PC-3 (cell line): ENCODE results near the gene PDE6C. TPM values are rescaled to one million over a fixed set of nuclear protein-coding genes. Genes with fewer than 3 reads are reported as not detected.

Experiments
- ATAC-seq: fragments of 200-7000 bp; cut with Tn5 transposase; 2 replicates; pipeline ENCODE4 v1.9.1; 2020; ENCODE audit warnings: mild to moderate bottlenecking, moderate library complexity
- BruUV-seq: library from RNA; stranded (reverse); fragments of 400-500 nt; replicated peaks from 2 replicates; lab custom pipeline; 2021; lab: Mats Ljungman, UMichigan
- CTCF ChIA-PET: fragments of 300-600 bp; sonication (Branson Sonifier 250); formaldehyde crosslinking; loops from one replicate; lab custom pipeline; 2022; ENCODE audit warnings: antibody characterized with exemption; lab: Charles Lee
- POLR2A ChIA-PET: fragments of 300-600 bp; sonication (Branson Sonifier 250); formaldehyde crosslinking; loops from one replicate; lab custom pipeline; 2022; ENCODE audit warnings: antibody characterized with exemption; ENCODE audit not compliant: unreplicated experiment; lab: Charles Lee
- DNase-seq: peaks from one replicate; pipeline ENCODE4 v3.0.0-alpha.2; 2015
- H2AFZ ChIP-seq: fragments of 300-600 bp; sonication (generic); 2 replicates; pipeline ENCODE4 v1.6.0; 2016; ENCODE audit warnings: antibody characterized with exemption, low read length
- H3F3A ChIP-seq: fragments of 300-600 bp; sonication (generic); one replicate; pipeline ENCODE4 v1.6.0; 2017; ENCODE audit warnings: antibody characterized with exemption, low read length, control low read depth, mild to moderate bottlenecking; ENCODE audit not compliant: unreplicated experiment
- H3K27ac ChIP-seq: fragments of 300-600 bp; sonication (generic); 2 replicates; pipeline ENCODE4 v1.5.1; 2016; ENCODE audit warnings: mild to moderate bottlenecking, low read length
- H3K27me3 ChIP-seq: fragments of 300-600 bp; sonication (generic); 2 replicates; pipeline ENCODE4 v1.6.1; 2016; ENCODE audit warnings: low read length, mixed read lengths
- H3K36me3 ChIP-seq: fragments of 300-600 bp; sonication (generic); 2 replicates; pipeline ENCODE4 v1.6.1; 2016; ENCODE audit warnings: low read depth, mixed run types, low read length, mixed read lengths
- H3K4me1 ChIP-seq: fragments of 300-600 bp; sonication (generic); 2 replicates; pipeline ENCODE4 v1.5.1; 2016; ENCODE audit warnings: low read length; ENCODE audit not compliant: insufficient read depth
- H3K4me2 ChIP-seq: fragments of 300-600 bp; sonication (generic); 2 replicates; pipeline ENCODE4 v1.6.0; 2016; ENCODE audit warnings: low read length
- H3K4me3 ChIP-seq: fragments of 300-600 bp; sonication (generic); 2 replicates; pipeline ENCODE4 v1.5.1; 2016; ENCODE audit warnings: mild to moderate bottlenecking, low read length, mixed read lengths
- H3K79me2 ChIP-seq: fragments of 300-600 bp; sonication (generic); 2 replicates; pipeline ENCODE4 v1.6.1; 2017; ENCODE audit warnings: low read length, mixed read lengths
- H3K9ac ChIP-seq: fragments of 300-600 bp; sonication (generic); 2 replicates; pipeline ENCODE4 v1.6.0; 2016; ENCODE audit warnings: mild to moderate bottlenecking, low read length
- H3K9me2 ChIP-seq: fragments of 300-600 bp; sonication (generic); replicated peaks from 2 replicates; pipeline ENCODE4 v1.6.1; 2016; ENCODE audit warnings: mixed run types, low read length, mixed read lengths
- H3K9me3 ChIP-seq: fragments of 300-600 bp; sonication (generic); 2 replicates; pipeline ENCODE4 v1.6.1; 2016; ENCODE audit warnings: low read length, mixed read lengths
- H4K20me1 ChIP-seq: fragments of 300-600 bp; sonication (generic); 2 replicates; pipeline ENCODE4 v1.6.1; 2016; ENCODE audit warnings: low read length, mixed read lengths
- CTCF ChIP-seq: fragments of 300-600 bp; sonication (generic); conservative IDR thresholded peaks from 2 replicates; pipeline ENCODE4 v1.5.1; 2017; ENCODE audit warnings: antibody characterized with exemption, low read depth, mild to moderate bottlenecking, low read length
- EZH2 ChIP-seq: fragments of 300-600 bp; sonication (generic); IDR thresholded peaks from one replicate; pipeline ENCODE4 v1.6.1; 2017; ENCODE audit warnings: antibody characterized with exemption, mild to moderate bottlenecking, low read length; ENCODE audit not compliant: unreplicated experiment
- EZH2phosphoT487 ChIP-seq: fragments of 300-600 bp; sonication (generic); IDR thresholded peaks from 2 replicates; pipeline ENCODE4 v1.6.1; 2018; ENCODE audit warnings: mild to moderate bottlenecking, antibody characterized with exemption, low read length, borderline replicate concordance
- intact Hi-C: fragments of 100-400 bp; cut with micrococcal nuclease; formaldehyde crosslinking; loops from 2 replicates; pipeline ENCODE4 v1.9.0; 2023
- total RNA-seq: library from RNA; depleted of rRNA; stranded (reverse); fragments of >200 nt; gene quantifications from 2 replicates; pipeline ENCODE4 v1.2.3, GENCODE V29; 2014

Gene PDE6C
- total RNA-seq, 1 experiment from 2014 or later: not detected

DNA sequence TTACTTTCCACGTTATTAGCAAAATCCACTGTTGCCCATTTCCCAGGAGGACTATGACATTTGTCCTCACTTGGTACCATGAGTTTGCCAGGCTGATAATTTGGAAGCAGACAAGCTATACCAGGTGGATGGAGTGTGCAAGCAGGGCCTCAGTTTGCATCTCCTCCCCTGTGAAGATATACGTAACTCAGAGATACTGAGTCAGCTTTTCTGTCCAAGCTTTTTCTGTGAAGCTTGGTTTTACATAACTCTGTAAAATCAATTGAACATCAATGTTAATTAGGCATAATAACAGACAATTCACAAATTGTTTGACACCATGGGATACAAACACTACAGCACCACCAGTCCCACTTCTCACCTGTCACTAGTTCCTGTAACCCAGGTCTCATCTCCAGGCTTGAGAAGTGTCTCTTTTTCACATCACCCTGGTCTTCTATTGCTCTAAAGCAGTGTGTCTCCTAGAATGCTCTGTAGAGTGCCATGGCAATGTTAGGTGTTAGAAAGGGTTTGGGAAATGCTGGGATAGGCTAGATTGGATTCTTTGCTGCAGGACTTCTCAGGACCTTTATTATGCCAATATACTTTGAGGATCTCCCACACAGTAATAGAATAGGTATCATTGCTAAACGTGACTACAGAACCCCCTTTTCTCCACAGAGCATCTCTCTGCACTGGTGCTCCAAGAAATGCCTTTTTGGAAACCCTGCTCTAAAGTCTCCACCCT lies 32.2 kb upstream of the PDE6C start:
- Histone ChIP-seq H3K4me2 (no peak overlapping the region), H3K27ac (no peak overlapping the region), H4K20me1 (no peaks in the 10 kb centered on the region), H3K79me2 (no peaks in the 10 kb centered on the region), H2AFZ (no peak overlapping the region), H3K9me2 (no peaks in the 10 kb centered on the region), H3F3A (peaks cover 12% of the 10 kb centered on the region), H3K4me3 (no peak overlapping the region), H3K9me3 (0 out of 2 replicates have a peak, but pooled peaks cover 7% of the 10 kb centered on the region), H3K36me3 (0 out of 2 replicates have a peak, but pooled peaks cover 2% of the 10 kb centered on the region), H3K27me3 (no peaks in the 10 kb centered on the region), H3K9ac (no peak overlapping the region), H3K4me1 (peaks cover 27% of the 10 kb centered on the region)
- no peak for ATAC-seq
- no TSS peak for BruUV-seq
- POLR2A ChIA-PET: no interaction called here
- TF ChIP-seq EZH2 (no peak), CTCF (no peak), EZH2phosphoT487 (no peak)
- CTCF ChIA-PET: no interaction called here
- intact Hi-C loops: loop anchor here (2.0 kb wide), 1 partner anchor 73 kb away; no protein-coding TSS in a partner anchor
- DNase-seq: no peak

- no peaks in the 10 kb centered on the region for H3K79me2 ChIP-seq
- no peak overlapping the region for H3K4me3 ChIP-seq
- no peaks in the 10 kb centered on the region for H4K20me1 ChIP-seq
- no TSS peak for BruUV-seq
- H3K9ac ChIP-seq: no peak overlapping the region
- intact Hi-C loops: no loop called here
- 0 out of 2 replicates have a peak, but pooled peaks cover 7% of the 10 kb centered on the region for H3K9me3 ChIP-seq
- ATAC-seq: no peak
- H3K9me2 ChIP-seq: no peaks in the 10 kb centered on the region
- CTCF ChIA-PET: no interaction called here
- H3K4me2 ChIP-seq: no peak overlapping the region
- H3K27me3 ChIP-seq: no peaks in the 10 kb centered on the region
- H3K36me3 ChIP-seq: 0 out of 2 replicates have a peak, but pooled peaks cover 2% of the 10 kb centered on the region
- TF ChIP-seq EZH2 (no peak), CTCF (no peak), EZH2phosphoT487 (no peak)
- peaks cover 27% of the 10 kb centered on the region for H3K4me1 ChIP-seq
- no peak for DNase-seq
- H3K27ac ChIP-seq: no peak overlapping the region
- H3F3A ChIP-seq: peaks cover 12% of the 10 kb centered on the region
- H2AFZ ChIP-seq: no peak overlapping the region
- POLR2A ChIA-PET: no interaction called here
Measured at GRCh38 chr10:93580828-93581227, 31.5 kb upstream of the PDE6C start.

GRCh38 chr10:93584445-93584844 lies 27.9 kb upstream of the PDE6C start:
- Histone ChIP-seq H3K27ac (no peak overlapping the region), H3K9me3 (no peaks in the 10 kb centered on the region), H3K9me2 (no peaks in the 10 kb centered on the region), H3K27me3 (no peaks in the 10 kb centered on the region), H4K20me1 (no peaks in the 10 kb centered on the region), H3K4me2 (no peak overlapping the region), H3K79me2 (no peaks in the 10 kb centered on the region), H3K36me3 (no peaks in the 10 kb centered on the region), H3K9ac (no peak overlapping the region), H3K4me1 (peaks cover 1% of the 10 kb centered on the region; the same call in 1 of the 2 replicates), H2AFZ (no peak overlapping the region), H3F3A (no peaks in the 10 kb centered on the region), H3K4me3 (no peak overlapping the region)
- no TSS peak for BruUV-seq
- intact Hi-C loops: no loop called here
- TF ChIP-seq EZH2phosphoT487 (no peak), EZH2 (no peak), CTCF (no peak)
- POLR2A ChIA-PET: interaction anchor here (0.7 kb wide), 1 partner anchor 96 kb away, joined by 5 read pairs; no protein-coding TSS in a partner anchor
- ATAC-seq: peak; percentile 79
- CTCF ChIA-PET: no interaction called here
- DNase-seq: no peak
